RPMI8226 (cell line): ENCODE data around the gene SLC25A25.

Experiments used
- DNase-seq: peaks from one replicate; pipeline ENCODE4 v3.0.0-alpha.2; 2015

SLC25A25 gene

GRCh38 chr9:128114326-128115186 lies 46.5 kb downstream of the SLC25A25 start:
- DNase-seq, result no peak

GRCh38 chr9:128115187-128116103 lies 47.4 kb downstream of the SLC25A25 start:
- no peak for DNase-seq

GRCh38 chr9:128116104-128117083 lies 48.4 kb downstream of the SLC25A25 start:
- DNase-seq, result no peak

- peak; percentile 96 for DNase-seq
These were observed 49.8 kb downstream of the SLC25A25 start for GRCh38 chr9:128117613-128118471.

GRCh38 chr9:128118472-128118857 lies 50.4 kb downstream of the SLC25A25 start:
- DNase-seq, result no peak

- DNase-seq, result no peak
These were observed 51.1 kb downstream of the SLC25A25 start for GRCh38 chr9:128118971-128119665.

GRCh38 chr9:128120061-128120740 lies 52.2 kb downstream of the SLC25A25 start:
- peak; percentile 29 for DNase-seq

GRCh38 chr9:128120741-128121465 lies 52.9 kb downstream of the SLC25A25 start:
- DNase-seq, result peak; percentile 24

- DNase-seq, result no peak
These were observed 53.4 kb downstream of the SLC25A25 start for GRCh38 chr9:128121466-128121810.

- DNase-seq, result no peak
These were observed 54.1 kb downstream of the SLC25A25 start for GRCh38 chr9:128121924-128122808.

- DNase-seq, result no peak
These were observed 54.8 kb downstream of the SLC25A25 start for GRCh38 chr9:128122809-128123175.

- no peak for DNase-seq
These were observed 55.5 kb downstream of the SLC25A25 start for GRCh38 chr9:128123451-128124080.

- DNase-seq, result no peak
These were observed 56.4 kb downstream of the SLC25A25 start for GRCh38 chr9:128124451-128124850.

GRCh38 chr9:128124873-128125579 lies 57.0 kb downstream of the SLC25A25 start:
- peak; percentile 60 for DNase-seq

- DNase-seq, result no peak
These were observed 57.7 kb downstream of the SLC25A25 start for GRCh38 chr9:128125580-128126354.

GRCh38 chr9:128127568-128127989 lies 59.5 kb downstream of the SLC25A25 start, which contains the start of gene PTGES2:
Gene PTGES2 (minus strand): TSS chr9:128127729. CDS start chr9:128127717, 12 bp downstream.
- peak; percentile 96 for DNase-seq
